BLaER1 (cell line): Measurements from ENCODE around the gene OR2AG2.
"Not testable (repeated sequence)": the region's sequence is repeated elsewhere in the genome, so short reads cannot be mapped to it uniquely, and the experiment has no call there.

ENCODE experiments used
- H3K27ac ChIP-seq: shearing (Covaris generic); formaldehyde crosslinking; 2 replicates; pipeline ENCODE4 v1.8.1; 2022
- H3K27me3 ChIP-seq: shearing (Covaris generic); formaldehyde crosslinking; 2 replicates; pipeline ENCODE4 v1.8.1; 2022
- H3K36me3 ChIP-seq: shearing (Covaris generic); formaldehyde crosslinking; 2 replicates; pipeline ENCODE4 v1.8.1; 2022
- H3K4me1 ChIP-seq: shearing (Covaris generic); formaldehyde crosslinking; 2 replicates; pipeline ENCODE4 v1.8.1; 2022
- H3K4me2 ChIP-seq: shearing (Covaris generic); formaldehyde crosslinking; 2 replicates; pipeline ENCODE4 v1.8.1; 2022
- H3K4me3 ChIP-seq: shearing (Covaris generic); formaldehyde crosslinking; 2 replicates; pipeline ENCODE4 v1.8.1; 2022
- H3K9ac ChIP-seq: shearing (Covaris generic); formaldehyde crosslinking; 2 replicates; pipeline ENCODE4 v1.8.1; 2022
- H3K9me3 ChIP-seq: shearing (Covaris generic); formaldehyde crosslinking; 2 replicates; pipeline ENCODE4 v1.8.1; 2022
- H4K20me1 ChIP-seq: shearing (Covaris generic); formaldehyde crosslinking; 2 replicates; pipeline ENCODE4 v1.8.1; 2022
- Cebpa-rat ChIP-seq: shearing (Covaris generic); IDR thresholded peaks from 2 replicates; pipeline ENCODE4 v1.8.1; 2022

OR2AG2 gene, protein sequence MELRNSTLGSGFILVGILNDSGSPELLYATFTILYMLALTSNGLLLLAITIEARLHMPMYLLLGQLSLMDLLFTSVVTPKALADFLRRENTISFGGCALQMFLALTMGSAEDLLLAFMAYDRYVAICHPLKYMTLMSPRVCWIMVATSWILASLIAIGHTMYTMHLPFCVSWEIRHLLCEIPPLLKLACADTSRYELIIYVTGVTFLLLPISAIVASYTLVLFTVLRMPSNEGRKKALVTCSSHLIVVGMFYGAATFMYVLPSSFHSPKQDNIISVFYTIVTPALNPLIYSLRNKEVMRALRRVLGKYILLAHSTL

GRCh38 chr11:6771926-6772893 lies at the start of gene OR2AG2:
OR2AG2 (minus strand) TSS chr11:6771976; CDS start chr11:6768957, 3,019 bp downstream.
- peak within 1 kb of the TSS; percentile 35 for H3K4me2 ChIP-seq
- H3K4me3 ChIP-seq = no peak within 1 kb of the TSS
- 0 out of 2 replicates have a peak within 1 kb of the TSS, but pooled peaks have one; percentile 24 for H3K27ac ChIP-seq
- no peak within 1 kb of the TSS for H3K9ac ChIP-seq
- no peaks in the 10 kb centered on the region for H4K20me1 ChIP-seq
- no peaks in the 10 kb centered on the region for H3K36me3 ChIP-seq
- peaks cover 12% of the 10 kb centered on the region for H3K4me1 ChIP-seq
- no peaks in the 10 kb centered on the region for H3K9me3 ChIP-seq
- H3K27me3 ChIP-seq = no peaks in the 10 kb centered on the region
- TF ChIP-seq Cebpa-rat = no peak

DNA sequence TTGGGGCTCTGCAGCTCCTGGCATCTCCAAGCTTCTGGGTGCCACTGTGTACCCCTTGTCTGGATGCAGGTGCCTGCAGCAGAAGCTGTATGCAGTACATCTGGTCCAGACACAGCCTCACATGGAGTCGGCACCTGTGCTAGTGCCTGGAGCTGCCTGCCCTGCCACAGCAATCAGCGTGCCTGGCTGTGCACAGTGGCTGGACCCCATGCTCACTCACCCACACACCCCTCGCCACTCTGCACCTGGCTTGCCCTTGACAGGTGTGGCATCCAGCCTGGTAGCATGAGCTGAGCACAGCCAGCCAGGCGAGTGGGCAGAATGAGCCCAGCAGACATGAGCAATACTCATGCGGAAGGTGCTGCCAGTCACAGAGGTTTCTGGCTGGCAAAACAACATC lies 47.2 kb upstream of the OR2AG2 start:
- Histone ChIP-seq H3K4me2 (no peak overlapping the region), H3K4me1 (peaks cover 5% of the 10 kb centered on the region; the same call in 1 of the 2 replicates)
- TF ChIP-seq Cebpa-rat = no peak

GRCh38 chr11:6817694-6818093 lies 45.9 kb upstream of the OR2AG2 start:
- no peak overlapping the region for H3K4me2 ChIP-seq
- H3K9ac ChIP-seq = no peak overlapping the region
- H3K36me3 ChIP-seq = no peaks in the 10 kb centered on the region
- TF ChIP-seq Cebpa-rat = no peak
- no peaks in the 10 kb centered on the region for H4K20me1 ChIP-seq
- H3K27me3 ChIP-seq = no peaks in the 10 kb centered on the region
- peaks cover 32% of the 10 kb centered on the region for H3K9me3 ChIP-seq
- no peak overlapping the region for H3K27ac ChIP-seq
- peaks cover 10% of the 10 kb centered on the region; the same call in 1 of the 2 replicates for H3K4me1 ChIP-seq
- H3K4me3 ChIP-seq = no peak overlapping the region

More for the DNA sequence above, 47.2 kb upstream of the OR2AG2 start:
- Histone ChIP-seq H3K4me3 (no peak overlapping the region), H3K9me3 (peaks cover 32% of the 10 kb centered on the region), H3K27ac (no peak overlapping the region), H3K36me3 (no peaks in the 10 kb centered on the region), H4K20me1 (no peaks in the 10 kb centered on the region), H3K27me3 (no peaks in the 10 kb centered on the region), H3K9ac (no peak overlapping the region)

DNA sequence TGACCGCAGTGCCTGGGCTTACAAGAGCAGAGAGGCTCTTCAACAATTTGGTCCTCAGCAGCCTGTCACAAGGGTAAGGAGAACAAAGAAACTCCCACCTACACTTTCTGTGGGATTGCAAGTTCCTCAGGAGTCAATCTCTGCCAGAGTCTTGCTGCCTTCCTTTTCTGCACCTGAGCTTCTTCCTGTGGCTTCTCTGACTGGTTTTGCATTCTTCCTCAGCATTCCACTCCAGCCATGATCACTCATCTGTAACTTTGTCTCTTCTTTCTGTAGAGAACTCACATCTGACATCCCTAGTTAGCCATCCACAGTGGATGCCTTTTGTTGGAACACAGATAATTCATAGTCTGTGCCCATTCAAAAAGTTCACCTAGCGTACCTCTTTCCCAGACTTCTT lies 41.9 kb upstream of the OR2AG2 start:
- Histone ChIP-seq H4K20me1 (no peaks in the 10 kb centered on the region), H3K36me3 (no peaks in the 10 kb centered on the region), H3K4me3 (no peak overlapping the region), H3K4me2 (no peak overlapping the region), H3K27ac (no peak overlapping the region), H3K9me3 (peaks cover 12% of the 10 kb centered on the region), H3K27me3 (no peaks in the 10 kb centered on the region), H3K4me1 (0 out of 2 replicates have a peak, but pooled peaks cover 5% of the 10 kb centered on the region), H3K9ac (no peak overlapping the region)
- TF ChIP-seq Cebpa-rat = no peak

DNA sequence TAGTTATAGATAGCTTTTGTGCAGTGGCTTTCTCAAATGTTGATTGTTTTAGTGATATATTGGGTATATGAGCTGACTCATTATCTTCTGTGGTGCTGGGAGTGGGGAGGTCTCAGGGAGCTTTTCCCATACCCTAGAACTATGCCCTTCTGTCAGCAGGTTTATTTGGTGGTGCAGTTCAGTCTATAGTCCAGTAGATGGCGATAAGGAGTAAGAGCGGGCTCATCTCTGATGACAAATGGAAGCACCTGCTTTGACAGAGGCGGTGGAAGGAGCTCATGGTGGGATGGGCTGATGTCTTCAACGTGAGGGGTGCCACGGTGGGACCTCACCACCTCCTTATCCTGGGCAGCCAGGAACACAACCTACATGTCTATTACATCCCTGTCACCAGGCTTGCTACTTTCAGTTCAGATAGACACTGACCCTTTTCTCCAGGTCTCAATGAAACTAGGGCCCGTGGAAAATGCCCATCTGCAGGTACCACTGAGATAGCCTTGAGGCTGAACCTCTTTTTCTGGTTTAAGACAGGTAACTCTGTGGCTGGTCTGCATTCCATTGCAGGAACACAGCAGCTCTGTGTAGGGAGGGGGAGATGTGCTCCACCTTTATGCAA lies 40.7 kb upstream of the OR2AG2 start:
- no peak overlapping the region for H3K4me3 ChIP-seq
- H3K9ac ChIP-seq = no peak overlapping the region
- TF ChIP-seq Cebpa-rat = no peak
- H3K27ac ChIP-seq = no peak overlapping the region
- no peaks in the 10 kb centered on the region for H4K20me1 ChIP-seq
- H3K4me2 ChIP-seq = no peak overlapping the region
- 0 out of 2 replicates have a peak, but pooled peaks cover 5% of the 10 kb centered on the region for H3K4me1 ChIP-seq
- H3K9me3 ChIP-seq = no peaks in the 10 kb centered on the region
- no peaks in the 10 kb centered on the region for H3K36me3 ChIP-seq
- no peaks in the 10 kb centered on the region for H3K27me3 ChIP-seq

DNA sequence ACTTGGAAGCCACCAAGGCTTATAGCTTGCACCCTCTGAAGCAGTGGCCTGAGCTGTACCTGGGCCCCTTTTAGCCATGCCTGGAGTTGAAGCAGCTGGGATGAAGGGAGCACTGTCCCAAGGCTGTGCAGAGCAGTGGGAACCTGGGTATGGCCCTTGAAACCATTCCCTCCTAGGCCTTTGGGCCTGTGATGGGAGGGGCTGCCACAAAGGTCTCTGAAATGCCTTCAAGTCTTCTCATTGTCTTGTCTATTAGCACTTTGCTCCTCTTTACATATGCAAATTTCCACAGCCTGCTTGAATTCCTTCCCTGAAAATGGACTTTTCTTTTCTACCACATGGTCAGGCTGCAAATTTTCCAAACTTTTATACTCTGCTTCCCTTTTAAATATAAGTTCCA lies 29.3 kb upstream of the OR2AG2 start:
- H4K20me1 ChIP-seq, H3K9me3 ChIP-seq, H3K27ac ChIP-seq, H3K9ac ChIP-seq, H3K36me3 ChIP-seq, H3K4me3 ChIP-seq, H3K4me1 ChIP-seq, H3K27me3 ChIP-seq, H3K4me2 ChIP-seq: not testable (repeated sequence)

- no peaks in the 10 kb centered on the region for H3K36me3 ChIP-seq
- TF ChIP-seq Cebpa-rat = no peak
- H3K27me3 ChIP-seq = no peaks in the 10 kb centered on the region
- no peak within 1 kb of the TSS for H3K4me3 ChIP-seq
- no peak within 1 kb of the TSS for H3K27ac ChIP-seq
- no peak within 1 kb of the TSS for H3K9ac ChIP-seq
- no peak within 1 kb of the TSS for H3K4me2 ChIP-seq
- H3K9me3 ChIP-seq = peaks cover 7% of the 10 kb centered on the region
- H3K4me1 ChIP-seq = no peaks in the 10 kb centered on the region
- no peaks in the 10 kb centered on the region for H4K20me1 ChIP-seq
These were observed 27.6 kb upstream of the OR2AG2 start, which contains the start of gene OR6A2 for GRCh38 chr11:6799402-6799801. OR6A2 (minus strand) TSS chr11:6799689; CDS start chr11:6795708, 3,981 bp downstream.

- H3K4me3 ChIP-seq = no peak overlapping the region
- no peak for TF ChIP-seq Cebpa-rat
- no peaks in the 10 kb centered on the region for H3K4me1 ChIP-seq
- H3K9me3 ChIP-seq = no peaks in the 10 kb centered on the region
- H3K27me3 ChIP-seq = no peaks in the 10 kb centered on the region
- no peaks in the 10 kb centered on the region for H3K36me3 ChIP-seq
- no peak overlapping the region for H3K4me2 ChIP-seq
- no peak overlapping the region for H3K9ac ChIP-seq
- no peaks in the 10 kb centered on the region for H4K20me1 ChIP-seq
- H3K27ac ChIP-seq = no peak overlapping the region
These were observed 22.9 kb upstream of the OR2AG2 start for GRCh38 chr11:6794639-6795038.

DNA sequence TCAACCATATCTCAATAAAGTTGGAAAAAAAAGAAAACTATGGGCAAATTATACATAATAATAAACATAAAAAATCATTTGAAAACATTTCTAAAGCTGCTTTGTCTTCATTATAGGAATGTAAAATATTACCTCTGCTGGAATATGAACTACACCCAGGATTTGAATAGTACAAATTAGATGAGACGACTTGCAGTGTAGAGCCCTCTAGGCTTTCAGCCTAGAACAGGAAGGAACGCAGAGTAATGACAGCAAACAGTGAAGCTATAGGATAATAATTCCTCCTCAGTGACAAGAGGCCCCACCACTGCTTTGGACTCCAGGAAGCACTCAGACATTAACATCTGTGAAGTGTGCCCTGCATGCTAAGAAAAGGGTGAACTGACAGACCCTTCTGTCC lies 18.8 kb upstream of the OR2AG2 start:
- H3K4me3 ChIP-seq = no peak overlapping the region
- no peaks in the 10 kb centered on the region for H3K27me3 ChIP-seq
- H4K20me1 ChIP-seq = no peaks in the 10 kb centered on the region
- no peak overlapping the region for H3K27ac ChIP-seq
- no peak for TF ChIP-seq Cebpa-rat
- H3K4me2 ChIP-seq = no peak overlapping the region
- no peaks in the 10 kb centered on the region for H3K36me3 ChIP-seq
- H3K4me1 ChIP-seq = no peaks in the 10 kb centered on the region
- no peak overlapping the region for H3K9ac ChIP-seq
- H3K9me3 ChIP-seq = no peaks in the 10 kb centered on the region

DNA sequence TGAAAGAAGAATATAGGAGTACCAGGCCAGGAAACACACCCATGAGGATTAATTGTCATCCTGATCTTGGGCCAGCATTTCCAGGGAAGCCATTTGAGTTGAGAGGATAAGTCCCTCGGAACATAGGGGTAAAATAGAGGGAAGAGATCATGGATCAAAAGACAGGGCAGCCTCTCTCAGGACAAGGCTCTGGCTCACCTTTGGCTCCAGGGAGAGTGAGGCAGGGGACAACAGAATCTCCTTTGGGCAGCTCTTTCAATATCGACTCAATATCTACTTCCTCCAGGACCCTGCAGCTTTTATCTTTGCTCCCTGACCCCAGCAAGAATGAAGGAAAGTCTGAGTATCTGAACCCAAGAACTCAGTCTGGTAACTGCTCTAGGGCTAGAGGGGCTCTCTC lies 10.9 kb upstream of the OR2AG2 start, which contains the start of gene OR2AG1:
Gene OR2AG1, plus strand, starts transcription at position 301 of the 400 bp plus-strand sequence. CDS start 2,018 bp downstream, outside the sequence.
- no peak within 1 kb of the TSS for H3K4me3 ChIP-seq
- H4K20me1 ChIP-seq = no peaks in the 10 kb centered on the region
- TF ChIP-seq Cebpa-rat = no peak
- H3K4me1 ChIP-seq = no peaks in the 10 kb centered on the region
- H3K9ac ChIP-seq = no peak within 1 kb of the TSS
- no peak within 1 kb of the TSS for H3K4me2 ChIP-seq
- no peaks in the 10 kb centered on the region for H3K36me3 ChIP-seq
- no peaks in the 10 kb centered on the region for H3K27me3 ChIP-seq
- no peaks in the 10 kb centered on the region for H3K9me3 ChIP-seq
- H3K27ac ChIP-seq = no peak within 1 kb of the TSS
